HCT116 (cell line): ENCODE measurements around the gene MAPKAP1. TPM values are rescaled to one million over a fixed set of nuclear protein-coding genes. Genes with fewer than 3 reads are reported as not detected.
A peak's percentile ranks its signal among the peaks of the same experiment; 100 is the strongest.

ENCODE experiments used
- ATAC-seq: fragments of 200-7000 bp; cut with Tn5 transposase; 2 replicates; pipeline ENCODE4 v1.9.1; 2020; ENCODE audit warnings: mild to moderate bottlenecking, moderate library complexity
- BruUV-seq: library from RNA; stranded (reverse); fragments of 400-500 nt; replicated peaks from 2 replicates; lab custom pipeline; 2021; lab: Mats Ljungman, UMichigan
- CTCF ChIA-PET: fragments of 300-600 bp; sonication (Branson Sonifier 250); formaldehyde crosslinking; loops from one replicate; lab custom pipeline; 2021; ENCODE audit warnings: antibody characterized with exemption; lab: Charles Lee
- POLR2A ChIA-PET: fragments of 300-600, 350-600 bp; sonication (Branson Sonifier 250); formaldehyde crosslinking; loops from one replicate; lab custom pipeline; 2021; ENCODE audit warnings: antibody characterized with exemption; lab: Charles Lee
- RAD21 ChIA-PET, 2 experiments: fragments of 300-600 bp; sonication (Branson Sonifier 250); formaldehyde crosslinking; loops; one replicate each; lab custom pipeline; 2023; ENCODE audit warnings: low total read pairs in 2 of 2; ENCODE audit not compliant: uncharacterized antibody in 2 of 2, unreplicated experiment in 2 of 2, low non-redundant PET in 1 of 2; lab: Charles Lee
- DNase-seq: peaks from one replicate; pipeline ENCODE4 v3.0.0-alpha.2; 2010; ENCODE audit warnings: low read depth, low spot score
- H2AFZ ChIP-seq: fragments of 200-600 bp; shearing (Covaris generic), sonication (generic); 2 replicates; pipeline ENCODE4 v1.6.1; 2017; ENCODE audit warnings: low read depth, mixed run types, mixed read lengths, antibody characterized with exemption, low read length; ENCODE audit not compliant: poor library complexity, severe bottlenecking
- H3K27ac ChIP-seq: 2 replicates; pipeline ENCODE4 v1.5.1; 2012; ENCODE audit warnings: low read depth, low read length
- H3K27me3 ChIP-seq: fragments of 200-600 bp; sonication (generic); 2 replicates; pipeline ENCODE4 v1.6.1; 2016; ENCODE audit warnings: mixed run types, low read length, mixed read lengths; ENCODE audit not compliant: insufficient read depth
- H3K36me3 ChIP-seq, 2 experiments: fragments of 200-500 bp in 1 of 2; fragments of 200-600 bp in 1 of 2; sonication (Bioruptor generic) in 1 of 2; sonication (generic) in 1 of 2; 2 replicates each; pipeline versions ENCODE4 v1.5.1 to v1.6.1; 2014 to 2016; ENCODE audit warnings: low read length in 2 of 2, inconsistent platforms in 1 of 2, mixed read lengths in 1 of 2, mixed run types in 1 of 2; ENCODE audit not compliant: insufficient read depth in 2 of 2, control insufficient read depth in 1 of 2
- H3K4me1 ChIP-seq, 2 experiments: fragments of 200-600 bp in 1 of 2; sonication (generic) in 1 of 2; 2 replicates each; pipeline versions ENCODE4 v1.5.1 to v1.6.1; 2012 to 2017; ENCODE audit warnings: low read length in 2 of 2, inconsistent platforms in 1 of 2, mild to moderate bottlenecking in 1 of 2, mixed read lengths in 1 of 2, mixed run types in 1 of 2, moderate library complexity in 1 of 2; ENCODE audit not compliant: insufficient read depth in 2 of 2, control insufficient read depth in 1 of 2
- H3K4me2 ChIP-seq: fragments of 200-600 bp; sonication (generic); 2 replicates; pipeline ENCODE4 v1.6.1; 2017; ENCODE audit warnings: mixed run types, low read length, mixed read lengths
- H3K4me3 ChIP-seq, 2 experiments: fragments of 200-600 bp in 1 of 2; sonication (generic) in 1 of 2; replicated peaks in 1 of 2; 2 replicates each; pipeline ENCODE4 v1.5.1; 2011 to 2016; ENCODE audit warnings: low read length in 2 of 2, control low read depth in 1 of 2, low read depth in 1 of 2, mild to moderate bottlenecking in 1 of 2, mixed read lengths in 1 of 2, mixed run types in 1 of 2
- H3K79me2 ChIP-seq: fragments of 200-600 bp; sonication (generic); 2 replicates; pipeline ENCODE4 v1.6.1; 2017; ENCODE audit warnings: mild to moderate bottlenecking, mixed run types, low read length, moderate library complexity, mixed read lengths; ENCODE audit not compliant: insufficient read depth
- H3K9ac ChIP-seq: fragments of 200-600 bp; sonication (generic); 2 replicates; pipeline ENCODE4 v1.6.1; 2016; ENCODE audit warnings: low read length, mixed read lengths
- H3K9me2 ChIP-seq: fragments of 200-600 bp; sonication (generic), shearing (Covaris generic); 2 replicates; pipeline ENCODE4 v1.6.1; 2017; ENCODE audit warnings: mixed run types, mild to moderate bottlenecking, moderate library complexity; ENCODE audit not compliant: insufficient read depth
- H3K9me3 ChIP-seq, 2 experiments: fragments of 200-500 bp in 1 of 2; fragments of 200-600 bp in 1 of 2; sonication (Bioruptor generic) in 1 of 2; sonication (generic) in 1 of 2; 2 replicates each; pipeline ENCODE4 v1.6.1; 2014 to 2017; ENCODE audit warnings: low read length in 2 of 2, mixed read lengths in 2 of 2, inconsistent platforms in 1 of 2, low read depth in 1 of 2, mild to moderate bottlenecking in 1 of 2, mixed run types in 1 of 2, moderate library complexity in 1 of 2; ENCODE audit not compliant: control insufficient read depth in 1 of 2, insufficient read depth in 1 of 2
- H4K20me1 ChIP-seq: fragments of 200-600 bp; sonication (generic), shearing (Covaris generic); 2 replicates; pipeline ENCODE4 v1.6.1; 2017; ENCODE audit warnings: mixed run types, mild to moderate bottlenecking, moderate library complexity; ENCODE audit not compliant: insufficient read depth
- ATF3 ChIP-seq: IDR thresholded peaks from 2 replicates; pipeline ENCODE4 v1.6.1; 2012
- CBX3 ChIP-seq: IDR thresholded peaks from 2 replicates; pipeline ENCODE4 v1.6.1; 2012; ENCODE audit warnings: low read depth
- CEBPB ChIP-seq: IDR thresholded peaks from 2 replicates; pipeline ENCODE4 v1.6.1; 2012; ENCODE audit warnings: low read depth
- CTCF ChIP-seq, 3 experiments: fragments of 200-600 bp in 1 of 3; sonication (generic) in 1 of 3; IDR thresholded peaks in 2 of 3; conservative IDR thresholded peaks in 1 of 3; 2 replicates each; pipeline ENCODE4 v1.5.1; 2012 to 2017; ENCODE audit warnings: low read depth in 2 of 3, low read length in 2 of 3, antibody characterized with exemption in 1 of 3, borderline replicate concordance in 1 of 3, control low read depth in 1 of 3, mild to moderate bottlenecking in 1 of 3, mixed read lengths in 1 of 3, mixed run types in 1 of 3, moderate library complexity in 1 of 3; ENCODE audit not compliant: insufficient read depth in 1 of 3
- EGR1 ChIP-seq: IDR thresholded peaks from 2 replicates; pipeline ENCODE4 v1.6.1; 2012; ENCODE audit warnings: low read depth
- EZH2 ChIP-seq: fragments of 200-600 bp; sonication (generic); IDR thresholded peaks from 2 replicates; pipeline ENCODE4 v1.6.1; 2017; ENCODE audit warnings: antibody characterized with exemption, mixed run types
- EZH2phosphoT487 ChIP-seq: fragments of 200-600 bp; IDR thresholded peaks from 2 replicates; pipeline ENCODE4 v1.6.1; 2018; ENCODE audit warnings: antibody characterized with exemption, borderline replicate concordance
- FOSL1 ChIP-seq: IDR thresholded peaks from 2 replicates; pipeline ENCODE4 v1.6.1; 2012; ENCODE audit warnings: low read depth
- JUND ChIP-seq: IDR thresholded peaks from 2 replicates; pipeline ENCODE4 v1.6.1; 2012
- MAX ChIP-seq: IDR thresholded peaks from 2 replicates; pipeline ENCODE4 v1.6.1; 2012
- POLR2A ChIP-seq: IDR thresholded peaks from 2 replicates; pipeline ENCODE4 v1.7.0; 2011; ENCODE audit warnings: borderline replicate concordance; ENCODE audit not compliant: insufficient read depth, insufficient read length; ENCODE audit errors: extremely low read depth
- RAD21 ChIP-seq: IDR thresholded peaks from 2 replicates; pipeline ENCODE4 v1.6.1; 2012; ENCODE audit warnings: low read depth, mild to moderate bottlenecking
- REST ChIP-seq: IDR thresholded peaks from 2 replicates; pipeline ENCODE4 v1.6.1; 2012; ENCODE audit warnings: low read depth
- SIN3A ChIP-seq: IDR thresholded peaks from 2 replicates; pipeline ENCODE4 v1.6.1; 2012; ENCODE audit warnings: low read depth
- SP1 ChIP-seq: IDR thresholded peaks from 2 replicates; pipeline ENCODE4 v1.6.1; 2012; ENCODE audit warnings: low read depth
- TCF7L2 ChIP-seq: IDR thresholded peaks from 2 replicates; pipeline ENCODE4 v1.7.0; 2011; ENCODE audit warnings: borderline replicate concordance, inconsistent platforms; ENCODE audit not compliant: insufficient read depth, insufficient read length; ENCODE audit errors: extremely low read depth
- ZFX ChIP-seq: fragments of 450-650 bp; IDR thresholded peaks from 2 replicates; pipeline ENCODE4 v1.6.1; 2017
- ZNF274 ChIP-seq: fragments of 200-500 bp; sonication (Bioruptor generic); IDR thresholded peaks from 2 replicates; pipeline ENCODE4 v1.6.1; 2014; ENCODE audit warnings: mild to moderate bottlenecking, low read depth, low read length, inconsistent platforms
- intact Hi-C: fragments of 100-400 bp; cut with micrococcal nuclease; formaldehyde crosslinking; loops from 2 replicates; pipeline ENCODE4 v1.10.0; 2022
- total RNA-seq: library from RNA; stranded (reverse); gene quantifications from one replicate; pipeline ENCODE4 v1.2.1, GENCODE V29; 2021; ENCODE audit not compliant: unreplicated experiment

The MAPKAP1 gene
- total RNA-seq, 1 experiment from 2014 or later, result 72.5 TPM

- TF ChIP-seq CTCF (IDR thresholded peaks at IDR 0.05 in 2 of 3, conservative IDR thresholded peaks at IDR 0.05 in 1 of 3; ENCODE audit: borderline replicate concordance in 1 of 3, insufficient read depth in 1 of 3, low read depth in 2 of 3, low read length in 2 of 3), result no peak
Observed at GRCh38 chr9:125538092-125538473, 168.9 kb downstream of the MAPKAP1 start (continued).

GRCh38 chr9:125537442-125538091, 169.4 kb downstream of the MAPKAP1 start:
- POLR2A ChIA-PET, result no interaction called here
- Histone ChIP-seq H3K9me3 (no peaks in the 10 kb centered on the region), H3K9me2 (no peaks in the 10 kb centered on the region), H3K36me3 (no peaks in the 10 kb centered on the region), H3K79me2 (no peaks in the 10 kb centered on the region), H3K4me1 (peaks cover 32 to 43% of the 10 kb centered on the region in 2 experiments), H3K27ac (peak overlapping the region; percentile 12; the same call in 1 of the 2 replicates), H4K20me1 (no peaks in the 10 kb centered on the region), H3K4me3 (peak overlapping the region in 1 of 2 experiments; percentile 22; a peak in 1 of 4 replicates), H3K4me2 (peak overlapping the region; percentile 54), H3K9ac (peak overlapping the region; percentile 1; the same call in 1 of the 2 replicates), H2AFZ (no peak overlapping the region), H3K27me3 (no peaks in the 10 kb centered on the region)
- TF ChIP-seq SP1 (no peak), CEBPB (no peak), REST (no peak), EZH2phosphoT487 (no peak), ZNF274 (no peak), TCF7L2 (no peak), ATF3 (no peak), ZFX (no peak), POLR2A (no peak), FOSL1 (no peak), CBX3 (no peak), SIN3A (no peak), JUND (no peak), CTCF (IDR thresholded peaks at IDR 0.05 in 2 of 3, conservative IDR thresholded peaks at IDR 0.05 in 1 of 3; ENCODE audit: borderline replicate concordance in 1 of 3, insufficient read depth in 1 of 3, low read depth in 2 of 3, low read length in 2 of 3) (no peak), EZH2 (no peak), EGR1 (no peak), MAX (no peak), RAD21 (no peak)
- ATAC-seq (peak; percentile 77), DNase-seq (no peak)
- BruUV-seq, result no TSS peak
- CTCF ChIA-PET, result no interaction called here
- RAD21 ChIA-PET, result interaction anchor here in 1 of 2 experiments (0.6 kb wide), 1 partner anchor 1021 kb away, joined by 7 read pairs; no protein-coding TSS in a partner anchor
- intact Hi-C loops, result no loop called here
